ENCODE measurements around the gene CLPX.
"Not testable (repeated sequence)": the region's sequence is repeated elsewhere in the genome, so short reads cannot be mapped to it uniquely, and the experiment has no call there.

CLPX gene

DNA sequence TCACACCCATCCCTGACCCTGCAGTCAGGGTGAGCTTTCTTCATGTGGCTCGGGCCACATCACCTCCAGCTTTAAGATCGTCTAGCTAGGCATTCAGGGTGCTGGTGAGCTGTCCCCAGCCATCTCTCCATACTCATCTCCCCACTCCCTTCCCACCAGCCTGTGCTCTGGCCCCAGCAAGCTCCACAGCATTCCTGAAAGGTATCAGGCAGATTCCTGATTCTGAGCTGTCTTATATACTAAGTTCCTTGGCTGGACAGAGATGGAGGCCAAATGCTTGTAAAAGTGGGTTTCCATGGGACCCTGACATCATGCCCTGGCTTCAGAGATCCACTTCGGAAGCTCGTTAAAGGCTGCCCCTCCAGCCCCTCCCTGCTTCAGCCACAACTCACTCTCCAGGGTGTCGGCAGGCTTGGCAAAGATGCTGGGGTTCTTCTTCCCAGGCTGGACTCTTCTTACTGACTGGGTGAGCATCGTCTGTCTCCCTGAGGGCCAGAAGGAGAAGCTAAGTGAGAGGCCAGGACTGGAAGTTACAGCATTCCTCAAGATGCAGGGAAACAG lies 22.2 kb upstream of the CLPX start:
- DNase-seq, result no peak

DNA sequence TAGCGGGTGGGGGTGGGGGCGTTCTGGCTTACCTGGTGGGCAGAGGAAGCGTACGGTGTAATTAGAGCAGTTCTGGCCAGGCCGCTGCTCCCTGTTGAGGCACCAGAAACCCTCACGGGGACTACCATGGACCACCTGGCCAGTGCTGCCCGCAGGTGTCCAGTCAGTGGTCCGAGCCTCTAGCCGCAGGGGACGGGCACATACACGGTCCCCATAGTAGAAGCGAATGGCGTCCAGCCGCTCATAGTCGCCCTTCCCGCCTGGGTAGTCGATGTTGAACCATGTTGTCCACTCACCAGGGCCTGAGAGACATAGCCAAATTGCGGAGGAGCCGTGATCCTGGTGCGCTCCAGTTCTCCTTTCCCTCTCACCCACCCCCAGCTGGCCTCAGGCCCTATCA lies 21.6 kb upstream of the CLPX start:
- DNase-seq, result no peak

DNA sequence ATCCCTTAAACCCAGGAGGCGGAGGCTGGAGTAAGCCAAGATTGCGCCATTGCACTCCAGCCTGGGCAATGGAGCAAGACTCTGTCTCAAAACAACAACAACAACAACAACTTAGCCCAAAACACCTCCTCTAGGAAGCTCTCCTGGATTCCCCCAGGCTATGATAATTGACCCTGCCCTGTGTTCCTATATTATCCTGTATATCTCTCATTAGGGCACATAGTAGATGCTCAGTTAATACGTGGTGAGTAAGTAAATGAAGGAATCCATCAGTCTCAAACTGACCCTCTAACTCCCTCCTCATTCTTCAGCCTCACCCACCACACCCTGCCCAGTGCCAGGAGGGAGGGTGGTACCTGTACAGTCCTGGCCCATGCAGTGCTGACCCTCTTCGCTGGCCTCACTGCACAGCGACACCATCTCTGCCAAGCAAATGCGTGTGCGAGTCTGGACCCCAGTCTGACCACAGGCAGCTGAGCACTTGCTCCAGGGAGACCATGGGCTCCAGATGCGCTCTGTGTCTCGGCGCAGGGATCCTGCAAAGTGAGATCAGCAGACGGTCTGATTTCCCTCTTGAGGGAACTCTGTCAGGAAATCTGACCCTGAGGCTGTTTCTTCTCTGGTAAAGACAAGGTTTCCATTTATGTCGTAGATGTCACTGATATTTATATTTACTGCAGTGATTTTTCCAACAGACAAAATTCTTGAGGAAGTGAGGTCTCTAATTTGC lies 20.0 kb upstream of the CLPX start:
- DNase-seq, result no peak

DNA sequence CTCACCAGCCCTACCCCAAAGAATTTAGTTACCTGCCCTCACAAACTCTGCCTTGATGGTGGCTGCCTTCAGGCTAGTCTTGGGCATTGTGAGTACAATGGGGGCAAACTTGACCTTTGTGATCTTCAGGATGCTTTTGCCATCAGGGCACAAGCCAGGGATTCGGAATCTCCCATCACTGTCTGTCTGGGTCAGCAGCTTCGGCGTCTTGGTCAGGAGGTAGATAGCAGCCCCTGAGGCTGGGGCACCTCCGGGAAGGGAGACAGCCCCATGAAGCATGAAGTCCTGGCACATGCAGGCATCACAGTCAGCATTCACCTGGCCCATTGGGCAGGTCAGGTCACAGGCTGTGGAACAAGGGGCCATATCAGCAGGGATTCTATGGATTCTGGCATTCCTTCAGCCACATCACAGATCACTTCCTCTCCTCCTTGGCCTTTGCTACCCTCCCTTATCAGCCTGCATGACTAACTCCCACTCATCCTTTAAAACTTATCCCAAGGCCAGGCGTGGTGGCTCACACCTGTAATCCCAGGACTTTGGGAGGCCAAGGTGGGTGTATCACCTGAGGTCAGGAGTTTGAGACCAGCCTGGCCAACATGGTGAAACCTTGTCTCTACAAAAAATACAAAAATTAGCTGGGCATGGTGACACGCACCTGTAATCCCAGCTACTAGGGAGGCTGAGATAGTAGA lies 19.2 kb upstream of the CLPX start:
- no peak for DNase-seq

DNA sequence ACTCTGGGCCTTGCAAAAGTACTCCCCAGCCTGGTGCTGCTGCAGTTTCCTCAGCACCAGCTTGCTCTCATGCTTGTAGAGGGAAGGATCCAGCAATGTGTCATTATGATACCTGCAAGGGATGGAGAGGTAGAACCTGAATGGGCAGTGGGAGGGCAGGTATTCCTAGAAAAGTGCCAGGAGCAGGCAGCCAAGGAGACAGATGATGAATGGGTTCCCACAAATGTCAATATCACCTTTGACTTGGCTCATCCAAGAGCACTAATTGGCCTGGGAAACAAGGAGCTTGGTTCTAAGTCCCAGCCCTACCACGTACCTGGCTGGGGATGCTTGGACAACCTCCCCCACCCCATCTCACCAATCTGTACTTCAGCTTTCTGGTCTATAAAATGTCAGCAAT lies 16.8 kb upstream of the CLPX start:
- no peak for DNase-seq

DNA sequence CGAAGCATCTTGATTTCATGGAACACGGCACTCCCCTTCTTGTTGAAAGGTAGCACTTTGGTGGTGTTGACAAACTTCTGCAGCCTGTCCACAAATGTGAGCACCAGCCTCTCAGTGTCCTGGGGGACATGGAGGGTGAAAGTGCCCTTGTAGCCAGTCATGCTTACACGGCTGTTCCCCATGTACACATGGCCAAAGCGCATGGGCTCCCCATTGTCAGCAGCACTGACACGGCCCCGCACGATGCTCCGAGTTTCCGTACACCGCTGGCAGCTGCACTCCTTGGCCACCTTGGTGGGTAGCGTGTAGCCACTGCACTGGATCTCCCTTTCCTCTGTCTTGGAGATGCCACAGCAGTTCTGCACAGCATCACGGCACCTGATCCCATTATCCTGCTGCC lies 13.4 kb upstream of the CLPX start:
- DNase-seq, result no peak

DNA sequence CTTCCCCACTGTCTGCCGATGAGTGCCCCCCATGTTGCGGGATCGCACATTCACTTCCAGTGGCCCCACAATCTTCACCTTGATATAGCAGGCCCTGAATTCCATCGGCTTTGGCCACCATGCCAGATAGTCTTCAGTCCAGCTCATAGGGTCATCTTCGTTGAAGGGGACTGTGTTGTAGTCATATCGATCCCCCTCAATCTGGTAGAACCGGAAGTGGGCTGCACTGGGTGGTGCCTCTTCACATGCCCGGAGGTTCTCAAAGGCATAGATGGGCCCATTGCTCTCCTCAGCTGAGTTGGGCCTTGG lies 12.1 kb upstream of the CLPX start:
- DNase-seq, result no peak

DNA sequence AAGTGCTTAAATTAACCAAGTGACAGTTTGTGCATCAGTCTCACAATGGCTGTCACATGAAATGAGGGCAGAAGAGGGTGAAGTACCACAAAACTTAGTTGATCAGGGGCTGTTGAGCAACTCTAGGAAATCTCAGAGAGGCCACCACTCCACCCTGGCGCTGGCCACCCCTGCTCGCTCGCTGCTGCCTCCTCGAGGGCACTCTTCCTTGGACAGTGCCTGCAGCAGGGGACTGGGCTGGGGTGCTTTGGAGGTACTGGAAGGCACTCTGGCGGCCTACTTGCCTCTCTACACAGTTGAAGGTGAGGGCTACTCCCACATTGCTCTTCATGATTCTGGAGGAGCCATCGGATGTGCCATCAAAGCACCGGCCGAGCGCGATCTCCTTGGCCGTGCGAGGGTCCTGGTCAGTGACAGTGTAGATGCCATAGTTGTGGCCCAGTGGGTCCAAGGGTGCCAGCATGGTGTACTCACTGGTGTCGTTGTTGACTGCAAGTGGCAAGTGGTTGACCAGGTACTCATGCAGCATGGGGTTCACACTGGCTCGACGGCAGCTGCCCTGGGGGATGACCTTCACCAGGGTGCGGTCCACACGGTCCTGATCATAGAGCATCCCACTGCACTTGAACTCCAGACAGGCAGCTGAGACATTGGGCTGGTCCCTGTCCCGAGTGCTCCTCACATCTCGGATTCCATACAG lies 11.6 kb upstream of the CLPX start:
- DNase-seq, result no peak

DNA sequence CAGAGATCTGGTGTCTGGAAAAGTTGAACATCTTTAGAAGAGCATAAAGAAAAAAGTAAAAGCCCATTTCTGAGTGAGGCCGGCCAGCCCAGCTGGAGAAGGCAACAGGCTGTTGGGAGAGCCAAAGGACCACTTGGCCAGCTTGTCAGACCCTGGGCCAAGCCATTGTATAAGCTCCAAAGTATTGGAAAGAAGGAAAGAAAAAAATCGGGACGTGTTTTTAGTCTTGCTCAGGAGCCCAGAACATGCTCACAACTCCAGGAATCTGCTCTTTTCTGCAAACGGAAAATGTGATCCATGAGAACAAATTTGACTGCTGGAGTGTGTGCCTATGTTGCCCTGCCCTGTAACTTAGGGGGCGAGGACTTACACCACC lies 10.4 kb upstream of the CLPX start:
- no peak for DNase-seq

DNA sequence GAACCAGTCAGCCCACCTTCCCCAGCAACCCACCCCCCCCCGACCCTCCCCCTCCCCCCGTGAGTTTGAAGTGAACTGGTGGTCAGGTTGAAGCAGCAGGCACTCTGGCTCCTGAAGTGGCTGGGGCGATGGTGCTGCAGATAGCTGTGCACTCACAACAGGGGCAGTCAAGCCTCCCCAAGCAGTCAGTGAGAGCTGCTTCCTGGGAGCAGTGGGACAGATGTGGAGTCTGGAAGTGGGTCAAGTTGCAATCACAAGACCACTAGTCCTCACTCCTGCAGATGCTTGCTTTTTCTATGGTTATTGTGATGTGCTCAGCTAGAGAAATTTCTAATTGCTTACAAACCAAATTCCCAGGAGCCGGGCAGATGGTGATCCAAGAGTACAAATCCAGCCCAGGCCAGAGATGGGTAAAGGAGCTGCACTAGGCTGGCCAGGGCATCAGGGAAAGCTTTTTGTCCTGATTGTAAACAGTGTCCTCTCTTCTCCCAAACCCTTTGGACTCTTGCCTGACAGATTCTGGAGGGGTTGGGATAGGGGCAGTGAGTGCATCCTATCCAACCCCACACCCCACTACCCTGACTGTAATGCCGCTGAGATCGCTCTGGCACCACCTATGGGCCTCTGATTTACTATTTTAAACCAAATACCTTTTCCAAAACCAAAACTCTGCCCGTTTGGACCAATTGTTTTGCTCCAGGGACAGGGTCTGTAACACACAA lies 9.8 kb upstream of the CLPX start:
- no peak for DNase-seq

DNA sequence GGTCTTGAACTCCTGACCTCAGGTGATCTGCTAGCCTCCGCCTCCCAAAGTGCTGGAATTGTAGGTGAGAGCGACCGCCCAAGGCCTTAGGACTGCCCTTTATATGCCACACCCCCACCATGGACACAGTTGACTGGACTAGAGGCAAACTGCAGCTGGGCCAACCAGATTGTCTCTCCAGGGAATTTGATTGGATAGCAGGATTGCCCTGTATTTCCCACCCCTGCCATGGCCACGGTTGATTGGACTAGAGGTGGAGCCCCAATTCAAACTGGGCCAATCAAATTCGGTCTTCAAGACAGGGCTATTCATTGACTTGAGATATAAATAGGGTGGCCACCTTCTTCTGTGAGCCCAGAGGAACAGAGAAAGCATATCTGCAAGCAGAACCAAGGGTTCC lies 6.9 kb upstream of the CLPX start:
- DNase-seq, result no peak

DNA sequence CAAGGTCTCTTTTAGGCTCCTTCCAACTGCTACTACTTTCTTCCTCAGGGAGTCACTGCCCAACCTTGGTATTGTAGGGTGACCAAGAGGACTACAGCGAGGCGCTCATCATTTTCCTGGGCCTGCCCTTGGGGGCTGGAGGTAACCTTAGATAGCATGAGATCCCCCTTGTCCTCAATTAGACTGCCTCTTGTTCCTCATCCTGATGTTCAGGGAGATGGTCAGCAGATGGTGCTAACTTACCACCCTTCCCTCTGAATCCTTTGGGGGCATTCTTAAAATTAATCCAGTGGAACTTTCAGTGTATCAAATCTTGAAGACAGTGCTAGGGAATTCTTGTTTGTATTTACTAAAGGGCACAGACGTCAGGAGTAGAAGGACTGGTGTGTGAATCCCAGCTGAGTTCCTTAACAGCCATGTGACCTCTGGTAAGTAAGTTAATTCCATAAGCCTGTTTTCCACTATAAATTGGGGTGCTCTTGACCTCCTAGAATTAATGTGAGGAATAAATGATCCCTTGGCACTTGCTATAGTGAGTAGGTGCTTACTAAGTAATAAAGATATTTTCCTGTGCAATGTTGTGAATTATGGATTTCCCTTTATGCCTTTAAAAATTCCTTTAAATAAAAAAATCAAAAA lies 4.1 kb upstream of the CLPX start:
- DNase-seq, result peak; percentile 55

DNA sequence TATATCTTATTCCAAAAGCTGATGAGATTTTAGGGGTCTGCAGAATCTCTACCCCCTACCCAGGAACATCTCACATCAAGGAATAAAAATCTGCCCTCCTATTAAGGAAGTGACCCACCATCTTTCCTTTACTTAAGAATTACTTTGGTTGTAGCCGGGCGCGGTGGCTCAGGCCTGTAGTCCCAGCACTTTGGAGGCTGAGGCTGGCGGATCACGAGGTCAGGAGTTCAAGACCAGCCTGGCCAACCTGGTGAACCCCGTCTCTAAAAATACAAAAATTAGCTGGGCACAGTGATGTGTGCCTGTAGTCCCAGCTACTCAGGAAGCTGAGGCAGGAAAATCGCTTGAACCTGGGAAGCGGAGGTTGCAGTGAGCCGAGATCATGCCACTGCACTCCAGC lies 3.3 kb upstream of the CLPX start:
- DNase-seq, result not testable (repeated sequence)

DNA sequence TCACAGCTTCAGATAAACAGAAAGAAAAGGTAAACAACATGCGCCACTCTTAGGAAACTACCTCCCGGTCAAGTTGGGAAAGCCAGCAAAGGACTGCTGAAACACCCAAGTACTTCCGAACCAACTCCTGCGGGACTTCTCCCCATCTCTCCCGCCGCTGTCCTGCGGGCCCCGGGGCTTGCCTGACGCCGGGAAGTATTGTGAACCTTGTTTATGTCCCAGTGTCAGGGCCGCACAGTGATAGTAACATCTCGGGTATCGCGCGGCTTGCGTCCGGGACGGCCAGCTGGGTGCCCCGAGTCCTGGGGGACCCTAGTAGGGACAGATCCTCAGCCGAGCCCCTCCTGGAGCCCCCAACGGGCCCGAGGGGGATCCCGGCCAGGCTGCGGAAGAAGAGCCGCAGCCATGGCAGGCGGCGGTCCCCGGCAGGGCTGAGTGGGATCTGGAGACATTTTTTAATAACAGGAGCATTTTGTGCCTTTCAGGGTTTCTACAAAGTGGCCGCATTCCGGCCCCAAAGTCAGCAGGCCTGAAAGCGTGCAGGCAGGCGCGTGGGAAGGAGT lies 756 bp downstream of the CLPX start:
- DNase-seq, result peak; percentile 86

DNA sequence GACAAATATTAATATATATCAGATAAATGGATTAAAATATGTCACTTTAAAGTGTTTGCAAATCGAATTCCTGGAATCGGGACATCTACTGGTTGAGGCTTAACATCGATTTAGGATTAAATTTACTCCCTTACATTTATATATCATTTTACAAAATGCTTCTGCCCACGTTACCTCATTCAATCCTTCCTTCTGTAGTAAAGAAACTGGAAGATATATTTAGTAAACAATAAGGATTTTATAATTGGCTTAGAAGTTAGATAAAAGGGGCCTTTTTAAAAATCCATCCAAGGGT lies 1.3 kb downstream of the CLPX start:
- no peak for DNase-seq

DNA sequence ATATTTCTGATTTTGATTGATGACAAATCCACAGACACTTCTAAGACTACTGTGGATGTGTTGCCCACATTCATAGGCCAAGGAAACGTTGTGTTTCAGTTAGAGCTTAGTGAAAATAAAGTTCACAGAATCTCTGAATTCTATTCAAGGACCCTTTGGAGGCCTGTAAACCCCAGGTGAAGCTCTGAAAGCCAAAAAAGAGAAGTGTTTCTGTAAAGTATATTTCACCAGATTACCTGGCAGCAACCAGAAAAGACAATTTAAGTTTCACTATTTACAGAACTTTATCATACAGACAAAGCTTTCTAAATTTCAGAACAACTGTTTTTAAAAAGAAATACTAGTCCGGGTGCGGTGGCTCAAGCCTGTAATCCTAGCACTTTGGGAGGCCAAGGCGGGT lies 2.6 kb downstream of the CLPX start:
- DNase-seq, result no peak

DNA sequence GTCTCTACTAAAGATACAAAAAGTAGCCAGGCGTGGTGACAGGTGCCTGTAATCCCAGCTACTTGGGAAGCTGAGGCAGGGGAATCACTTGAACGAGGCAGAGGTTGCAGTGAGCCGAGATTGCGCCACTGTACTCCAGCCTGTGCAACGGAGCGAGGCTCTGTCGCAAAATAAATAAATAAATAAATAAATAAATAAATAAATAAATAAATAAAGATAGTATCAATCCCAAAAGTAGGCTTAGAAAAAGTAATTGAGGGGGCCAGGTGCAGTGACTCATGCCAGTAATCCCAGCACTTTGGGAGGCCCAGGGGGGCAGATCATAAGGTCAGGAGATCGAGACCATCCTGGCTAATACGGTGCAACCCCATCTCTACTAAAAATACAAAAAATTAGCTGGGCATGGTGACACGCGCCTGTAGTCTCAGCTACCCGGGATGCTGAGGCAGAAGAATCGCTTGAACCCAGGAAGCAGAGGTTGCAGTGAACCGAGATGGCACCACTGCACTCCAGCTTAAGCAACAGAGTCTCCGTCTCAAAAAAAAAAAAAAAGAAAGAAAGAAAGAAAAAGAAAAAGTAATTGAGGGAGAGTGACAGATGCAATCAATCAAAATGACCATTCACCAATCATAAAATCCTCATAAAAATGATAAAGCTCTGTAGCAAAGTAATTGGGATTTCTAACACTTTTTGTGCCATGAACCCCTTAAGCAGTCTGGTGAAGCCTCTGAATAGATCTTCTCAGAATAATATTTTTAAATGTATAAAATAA lies 3.4 kb downstream of the CLPX start:
- not testable (repeated sequence) for DNase-seq

DNA sequence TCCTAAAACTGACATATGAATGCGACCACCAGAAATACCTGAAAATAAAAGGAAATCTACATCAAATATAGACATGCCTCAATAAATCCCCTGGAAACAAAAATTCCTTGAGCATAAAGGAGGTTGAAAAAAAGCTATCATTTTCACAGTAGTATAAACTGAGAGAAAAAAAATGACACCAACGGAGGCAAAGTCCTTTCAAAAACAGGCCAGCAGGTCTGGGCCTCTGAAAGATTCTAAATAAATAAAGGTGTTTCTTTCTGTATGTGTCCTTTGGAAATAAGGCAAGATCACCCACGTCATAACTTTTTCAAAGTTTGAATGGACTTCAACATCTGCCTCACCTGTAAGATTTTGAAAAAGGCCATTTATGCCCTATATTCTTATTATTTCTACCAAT lies 5.0 kb downstream of the CLPX start:
- no peak for DNase-seq

DNA sequence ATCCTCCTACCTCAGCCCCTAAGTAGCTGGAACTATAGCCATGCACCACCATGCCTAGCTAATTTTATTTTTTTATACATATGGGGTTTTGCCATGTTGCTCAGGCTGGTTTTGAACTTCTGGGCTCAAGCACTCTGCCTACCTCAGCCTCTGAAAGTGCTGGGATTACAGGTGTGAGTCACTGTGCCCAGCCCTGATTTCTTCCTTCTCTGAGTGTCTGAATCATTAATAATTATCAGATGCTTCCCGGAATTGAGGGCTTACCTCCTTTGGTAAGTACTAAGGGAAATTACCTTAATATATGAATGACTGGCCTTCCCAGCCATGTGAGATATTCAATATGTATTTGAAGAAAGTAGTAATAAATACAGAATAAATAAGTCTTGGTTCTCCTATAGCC lies 7.2 kb downstream of the CLPX start:
- no peak for DNase-seq

DNA sequence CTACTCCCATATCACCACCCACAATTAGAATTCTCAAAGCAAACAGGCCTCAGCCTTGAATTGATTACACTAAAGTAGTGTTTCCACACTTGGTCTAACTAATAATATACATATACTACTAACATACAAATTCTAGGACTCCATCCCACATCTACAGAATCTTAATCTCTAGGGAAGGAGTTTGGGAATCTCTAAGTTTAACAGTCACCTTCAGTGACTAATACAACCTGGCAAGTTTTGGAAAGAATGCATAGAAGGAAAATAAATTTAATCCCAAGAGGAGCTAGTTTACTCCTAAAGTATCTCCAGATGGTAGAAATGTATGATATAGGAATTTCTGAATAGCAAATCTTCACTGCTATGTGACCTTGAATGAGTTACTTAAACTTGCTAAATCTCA lies 9.1 kb downstream of the CLPX start:
- no peak for DNase-seq

DNA sequence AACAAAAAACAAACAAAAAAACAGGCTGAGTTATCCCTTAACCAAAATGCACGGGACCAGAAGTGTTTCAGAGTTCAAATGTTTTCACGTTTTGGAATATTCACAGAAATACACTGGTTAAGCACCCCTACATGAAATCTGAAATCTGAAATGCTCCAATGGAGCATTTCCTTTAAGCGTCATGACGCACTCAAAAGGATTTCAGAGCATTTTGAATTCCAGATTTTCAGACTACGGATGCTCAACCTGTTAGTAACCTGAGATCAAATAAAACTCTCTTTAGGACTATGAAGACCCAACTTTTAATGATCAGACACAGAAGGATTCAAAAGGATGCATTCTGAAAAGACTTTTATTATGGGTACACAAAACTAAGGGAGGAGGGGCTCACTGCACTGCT lies 9.6 kb downstream of the CLPX start:
- no peak for DNase-seq

DNA sequence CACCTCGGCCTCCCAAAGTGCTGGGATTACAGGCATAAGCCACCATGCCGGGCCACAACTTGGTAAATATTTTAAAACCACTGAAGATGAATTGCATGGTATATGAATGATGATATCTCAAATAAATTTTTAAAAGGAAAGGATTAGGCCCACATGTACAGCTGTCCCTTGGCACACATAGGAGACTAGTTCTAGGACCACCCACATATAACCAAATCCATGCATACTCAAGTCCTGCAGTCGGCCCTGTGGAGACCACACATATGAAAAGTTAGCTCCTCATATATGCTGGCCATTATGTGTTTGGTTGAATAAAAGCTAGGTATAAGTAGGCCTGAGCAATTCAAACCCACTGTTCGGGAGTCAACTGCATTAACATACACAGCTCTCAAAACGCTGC lies 10.6 kb downstream of the CLPX start:
- no peak for DNase-seq

Measured in right kidney (tissue), 1 donor.